Common myeloid progenitor, CD34-positive (primary cell): ENCODE results near the gene SCRN1.
A peak's percentile ranks its signal among the peaks of the same experiment; 100 is the strongest.

Experiments used
- CTCF ChIA-PET: fragments of 350-600 bp; sonication (Branson Sonifier 250); formaldehyde crosslinking; loops from one replicate; lab custom pipeline; 2021; ENCODE audit warnings: antibody characterized with exemption; lab: Charles Lee
- POLR2A ChIA-PET: fragments of 350-600 bp; sonication (Branson Sonifier 250); formaldehyde crosslinking; loops from one replicate; lab custom pipeline; 2021; ENCODE audit warnings: antibody characterized with exemption; lab: Charles Lee
- DNase-seq, 3 donors: peaks; one replicate each; pipeline versions ENCODE4 v3.0.0 to v3.0.0-alpha.2; 2013
- H3K27ac ChIP-seq, 2 experiments: 1 replicate in 1 of 2; 2 replicates in 1 of 2; pipeline ENCODE4 v1.7.0; 2013; ENCODE audit warnings: inconsistent platforms in 2 of 2, low read length in 2 of 2, mild to moderate bottlenecking in 2 of 2, low read depth in 1 of 2, moderate library complexity in 1 of 2; ENCODE audit not compliant: severe bottlenecking in 2 of 2, insufficient read depth in 1 of 2, poor library complexity in 1 of 2
- H3K27me3 ChIP-seq, 5 experiments: replicated peaks in 2 of 5; 1 replicate in 3 of 5; 2 replicates in 2 of 5; pipeline versions ENCODE4 v1.6.1 to v1.7.0; 2013; ENCODE audit warnings: low read length in 4 of 5, mild to moderate bottlenecking in 2 of 5, moderate library complexity in 2 of 5, inconsistent platforms in 1 of 5; ENCODE audit not compliant: insufficient read depth in 5 of 5, control insufficient read depth in 4 of 5
- H3K36me3 ChIP-seq, 4 experiments: 1 replicate in 2 of 4; 2 replicates in 2 of 4; pipeline versions ENCODE4 v1.6.1 to v1.7.0; 2013; ENCODE audit warnings: low read length in 3 of 4, control low read depth in 1 of 4, mild to moderate bottlenecking in 1 of 4; ENCODE audit not compliant: control insufficient read depth in 4 of 4, insufficient read depth in 4 of 4
- H3K4me1 ChIP-seq, 4 experiments: 1 replicate in 3 of 4; 2 replicates in 1 of 4; pipeline versions ENCODE4 v1.6.1 to v1.7.1; 2013; ENCODE audit warnings: low read length in 3 of 4, mild to moderate bottlenecking in 3 of 4, control low read depth in 1 of 4, inconsistent platforms in 1 of 4, moderate library complexity in 1 of 4; ENCODE audit not compliant: control insufficient read depth in 4 of 4, insufficient read depth in 4 of 4; ENCODE audit errors: control extremely low read depth in 1 of 4
- H3K4me3 ChIP-seq, 7 experiments: 1 replicate in 4 of 7; 2 replicates in 3 of 7; pipeline versions ENCODE4 v1.5.1 to v1.7.0; 2013; ENCODE audit warnings: mild to moderate bottlenecking in 7 of 7, low read length in 6 of 7, moderate library complexity in 6 of 7, inconsistent platforms in 2 of 7, low read depth in 2 of 7, control low read depth in 1 of 7; ENCODE audit not compliant: insufficient read depth in 4 of 7, control insufficient read depth in 1 of 7; ENCODE audit errors: extremely low read depth in 1 of 7
- H3K9me3 ChIP-seq, 5 experiments: 1 replicate in 4 of 5; 2 replicates in 1 of 5; pipeline versions ENCODE4 v1.6.1 to v1.7.1; 2013; ENCODE audit warnings: low read length in 4 of 5, mild to moderate bottlenecking in 2 of 5, inconsistent platforms in 1 of 5, low read depth in 1 of 5, moderate library complexity in 1 of 5; ENCODE audit not compliant: control insufficient read depth in 4 of 5, insufficient read depth in 2 of 5; ENCODE audit errors: control extremely low read depth in 1 of 5
- WGBS: methylation state at CpG from one replicate; pipeline ENCODE4 v1.1.5; 2013; ENCODE audit not compliant: insufficient coverage; 5-methylcytosine and 5-hydroxymethylcytosine counted together

The SCRN1 gene

GRCh38 chr7:30005464-30005863 is 15.9 kb upstream of the SCRN1 start:
- Histone ChIP-seq H3K9me3 (no peaks in the 10 kb centered on the region), H3K4me1 (no peaks in the 10 kb centered on the region), H3K36me3 (no peaks in the 10 kb centered on the region), H3K27ac (no peak overlapping the region), H3K27me3 (no peaks in the 10 kb centered on the region), H3K4me3 (no peak overlapping the region)
- 100% methylated on average over 2 of the region's 3 CpGs for WGBS
- no peak for DNase-seq
- CTCF ChIA-PET, result interaction anchor here (0.9 to 1.1 kb wide), 2 partner anchors 18 to 56 kb away, joined by 3 read pairs; no protein-coding TSS in a partner anchor
- POLR2A ChIA-PET, result no interaction called here

DNA sequence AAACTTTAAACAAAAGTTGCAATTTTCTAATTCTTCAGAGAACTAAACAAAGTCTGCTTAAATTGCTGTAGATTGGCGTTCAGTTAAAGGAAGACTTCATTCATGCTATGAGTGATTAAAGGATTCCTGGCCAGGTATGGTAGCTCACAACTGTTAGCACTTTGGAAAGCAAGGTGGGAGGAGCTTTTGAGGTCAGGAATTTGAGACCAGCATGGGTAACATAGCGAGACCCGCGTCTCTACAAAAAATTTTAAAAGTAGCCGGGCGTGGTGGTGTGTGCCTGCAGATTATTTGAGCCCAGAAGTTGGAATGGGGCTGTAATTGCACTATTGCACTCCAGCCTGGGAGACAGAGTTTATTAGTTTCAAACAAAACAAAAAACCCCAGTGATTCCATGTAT is 13.5 kb upstream of the SCRN1 start:
- no peak for DNase-seq
- no peaks in the 10 kb centered on the region for H3K4me1 ChIP-seq
- H3K4me3 ChIP-seq, result no peak overlapping the region
- no peaks in the 10 kb centered on the region for H3K27me3 ChIP-seq
- WGBS, result 94% methylated on average over 6 of the region's 6 CpGs
- H3K27ac ChIP-seq, result no peak overlapping the region
- ChIA-PET CTCF (interaction anchor here (1.5 kb wide), 1 partner anchor 10 kb away, joined by 7 read pairs; no protein-coding TSS in a partner anchor), POLR2A (no interaction called here)
- no peaks in the 10 kb centered on the region for H3K36me3 ChIP-seq
- no peaks in the 10 kb centered on the region for H3K9me3 ChIP-seq

DNA sequence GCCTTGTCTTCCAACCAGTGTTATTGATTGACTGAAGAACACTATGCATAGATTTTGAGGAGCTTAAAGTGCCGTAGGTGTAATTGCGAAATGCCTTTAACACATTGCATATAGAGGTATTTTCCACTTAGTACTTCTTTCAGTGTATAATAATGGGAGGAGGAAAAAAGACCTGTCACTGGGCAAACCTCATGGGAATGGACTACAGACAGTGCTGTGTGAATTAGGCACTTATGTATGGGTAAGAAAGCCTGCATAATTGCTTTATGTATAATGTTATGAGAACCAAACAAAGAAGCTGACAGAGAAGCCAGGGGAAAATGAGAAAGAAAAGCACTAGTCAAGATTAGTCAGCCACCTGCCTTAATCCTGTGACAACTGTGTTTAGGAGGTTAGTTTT is 12.4 kb upstream of the SCRN1 start:
- DNase-seq, result no peak
- no peak overlapping the region for H3K4me3 ChIP-seq
- H3K36me3 ChIP-seq, result no peaks in the 10 kb centered on the region
- WGBS, result no CpG with 5 or more reads among the region's 2 CpGs
- no peaks in the 10 kb centered on the region for H3K4me1 ChIP-seq
- no peak overlapping the region for H3K27ac ChIP-seq
- ChIA-PET POLR2A (no interaction called here), CTCF (interaction anchor here (1.5 kb wide), 1 partner anchor 11 kb away, joined by 7 read pairs; no protein-coding TSS in a partner anchor)
- no peaks in the 10 kb centered on the region for H3K9me3 ChIP-seq
- no peaks in the 10 kb centered on the region for H3K27me3 ChIP-seq

GRCh38 chr7:29998489-29998888 is 8.9 kb upstream of the SCRN1 start:
- H3K4me1 ChIP-seq, result no peaks in the 10 kb centered on the region
- no peak overlapping the region for H3K4me3 ChIP-seq
- H3K36me3 ChIP-seq, result no peaks in the 10 kb centered on the region
- H3K9me3 ChIP-seq, result peaks cover 0 to 15% (median 5%) of the 10 kb centered on the region in 5 experiments
- H3K27me3 ChIP-seq, result no peaks in the 10 kb centered on the region
- no peak for DNase-seq
- CTCF ChIA-PET, result no interaction called here
- POLR2A ChIA-PET, result no interaction called here
- H3K27ac ChIP-seq, result no peak overlapping the region

DNA sequence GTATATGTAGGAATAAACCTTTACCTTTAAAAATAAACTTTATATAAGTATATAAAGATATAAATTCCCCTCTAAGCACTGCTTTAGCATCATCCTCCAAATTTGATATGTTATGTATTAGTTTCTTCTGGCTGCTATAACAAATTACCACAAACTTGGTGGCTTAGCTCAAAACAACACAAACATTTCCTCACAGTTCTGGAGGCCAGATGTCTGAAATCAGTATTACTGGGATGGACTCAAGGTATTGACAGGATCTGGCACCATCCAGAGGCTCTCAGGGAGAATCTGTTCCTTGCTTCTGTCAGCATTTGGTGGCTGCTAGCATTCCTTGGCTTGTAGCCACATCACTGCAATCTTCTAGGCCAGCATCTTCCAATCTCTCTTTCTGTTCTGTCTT is 6.7 kb upstream of the SCRN1 start:
- ChIA-PET CTCF (no interaction called here), POLR2A (no interaction called here)
- peaks cover 0 to 23% (median 10%) of the 10 kb centered on the region in 5 experiments for H3K9me3 ChIP-seq
- H3K27ac ChIP-seq, result no peak overlapping the region
- no peaks in the 10 kb centered on the region for H3K36me3 ChIP-seq
- no peak overlapping the region for H3K4me3 ChIP-seq
- H3K27me3 ChIP-seq, result no peaks in the 10 kb centered on the region
- no peak for DNase-seq
- H3K4me1 ChIP-seq, result no peaks in the 10 kb centered on the region

DNA sequence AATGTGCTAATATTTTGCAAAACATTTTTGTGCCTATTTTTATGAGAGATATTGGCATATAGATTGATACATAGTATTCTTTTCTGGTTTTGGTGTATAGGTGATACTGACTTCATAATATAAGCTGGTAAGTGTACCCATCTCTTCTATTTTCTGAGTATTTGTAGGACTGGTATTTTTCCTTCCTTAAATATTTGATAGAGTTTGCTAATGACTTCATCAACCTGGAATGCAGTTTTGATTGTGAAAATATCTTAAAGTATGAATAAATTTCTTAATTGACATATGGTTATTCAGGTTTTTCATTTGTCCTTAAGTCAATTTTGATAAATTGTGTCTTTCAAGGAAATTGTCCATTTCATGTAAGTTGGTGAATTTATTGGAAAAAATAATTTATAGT is 6.1 kb upstream of the SCRN1 start:
- DNase-seq, result no peak
- H3K4me1 ChIP-seq, result no peaks in the 10 kb centered on the region
- peaks cover 0 to 23% (median 10%) of the 10 kb centered on the region in 5 experiments for H3K9me3 ChIP-seq
- POLR2A ChIA-PET, result no interaction called here
- H3K36me3 ChIP-seq, result no peaks in the 10 kb centered on the region
- H3K27me3 ChIP-seq, result no peaks in the 10 kb centered on the region
- H3K4me3 ChIP-seq, result no peak overlapping the region
- CTCF ChIA-PET, result no interaction called here
- no peak overlapping the region for H3K27ac ChIP-seq

DNA sequence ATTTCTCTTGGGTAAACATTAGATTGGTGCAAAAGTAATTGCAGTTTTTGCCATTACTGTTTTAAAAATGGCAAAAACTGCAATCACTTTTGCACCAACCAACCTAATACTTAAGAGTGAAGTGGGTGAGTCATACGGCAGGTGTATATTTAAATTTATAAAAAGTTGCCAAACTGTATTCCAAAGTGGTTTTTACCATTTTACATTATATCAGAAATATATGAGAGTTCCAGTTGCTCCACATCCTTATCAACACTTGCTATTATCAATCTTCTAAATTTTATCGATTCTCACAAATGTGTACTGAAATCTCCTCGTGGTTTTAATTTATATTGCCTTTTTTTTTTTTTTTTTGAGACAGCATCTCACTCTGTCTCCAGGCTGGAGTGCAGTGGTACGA is 3.5 kb upstream of the SCRN1 start:
- no peaks in the 10 kb centered on the region for H3K36me3 ChIP-seq
- peaks cover 0 to 23% (median 10%) of the 10 kb centered on the region in 5 experiments for H3K9me3 ChIP-seq
- H3K27ac ChIP-seq, result no peak overlapping the region
- POLR2A ChIA-PET, result no interaction called here
- CTCF ChIA-PET, result interaction anchor here (1.0 kb wide), 1 partner anchor 37 kb away, joined by 3 read pairs; no protein-coding TSS in a partner anchor
- peaks cover 3 to 12% (median 11%) of the 10 kb centered on the region in 4 experiments for H3K4me1 ChIP-seq
- peak in 2 of 3 donors; percentile 28 to 50 for DNase-seq
- no peak overlapping the region for H3K4me3 ChIP-seq
- WGBS, result 100% methylated on average over 2 of the region's 4 CpGs
- no peaks in the 10 kb centered on the region for H3K27me3 ChIP-seq
